Gastrocnemius medialis (tissue), 4 donors: ENCODE data around the gene NEB.
"Not testable (repeated sequence)": the region's sequence is repeated elsewhere in the genome, so short reads cannot be mapped to it uniquely, and the experiment has no call there.

Source experiments
- CTCF ChIP-seq, 5 experiments: fragments of 450-650 bp in 3 of 5; fragments of 200-600 bp in 2 of 5; sonication (generic) in 2 of 5; IDR thresholded peaks in 4 of 5; conservative IDR thresholded peaks in 1 of 5; 1 replicate in 4 of 5; 2 replicates in 1 of 5; pipeline ENCODE4 v1.5.1; 2016 to 2019; ENCODE audit warnings: antibody characterized with exemption in 5 of 5, mild to moderate bottlenecking in 3 of 5, moderate library complexity in 3 of 5
- POLR2A ChIP-seq, 2 donors: fragments of 450-650 bp; IDR thresholded peaks; one replicate each; pipeline ENCODE4 v1.6.1; 2017; ENCODE audit warnings: antibody characterized with exemption in 2 of 2, mild to moderate bottlenecking in 2 of 2, moderate library complexity in 2 of 2

GRCh38 chr2:151646512-151646911 lies 87.8 kb downstream of the NEB start:
- TF ChIP-seq CTCF (IDR thresholded peaks at IDR 0.05 in 4 of 5, conservative IDR thresholded peaks at IDR 0.05 in 1 of 5); POLR2A (IDR thresholded peaks at IDR 0.05): not testable (repeated sequence)
